ENCODE measurements around the gene KIR2DL1.
"Not testable (repeated sequence)": the region's sequence is repeated elsewhere in the genome, so short reads cannot be mapped to it uniquely, and the experiment has no call there.

The KIR2DL1 gene

GRCh38 chr19:54805665-54806515 is 36.3 kb downstream of the KIR2DL1 start:
- Histone ChIP-seq H3K36me3 (ENCODE audit: insufficient read depth, insufficient read length, low read length) (no peaks in the 10 kb centered on the region), H3K9me3 (ENCODE audit: insufficient read depth, low read length) (no peaks in the 10 kb centered on the region), H3K9ac (ENCODE audit: insufficient read length, low read depth) (no peak overlapping the region), H3K27me3 (ENCODE audit: insufficient read depth, insufficient read length) (peaks cover 8% of the 10 kb centered on the region), H3K4me3 (ENCODE audit: insufficient read length, low read depth) (no peak overlapping the region), H3K4me1 (ENCODE audit: insufficient read depth, insufficient read length) (no peaks in the 10 kb centered on the region)
- no peak for DNase-seq (ENCODE audit: low read depth, low spot score)
- no peak for TF ChIP-seq ZNF274 (IDR thresholded peaks at IDR 0.05; ENCODE audit: low read depth, low read length)
- no peak for TF ChIP-seq YY1 (IDR thresholded peaks at IDR 0.05; ENCODE audit: insufficient read depth, insufficient read length)
- no peak for TF ChIP-seq SUZ12 (IDR thresholded peaks at IDR 0.05; ENCODE audit: extremely low read depth, insufficient read depth, insufficient read length)

GRCh38 chr19:54806516-54806838 is 36.9 kb downstream of the KIR2DL1 start:
- no peaks in the 10 kb centered on the region for H3K9me3 ChIP-seq (ENCODE audit: insufficient read depth, low read length)

GRCh38 chr19:54814571-54814970 is 45.0 kb downstream of the KIR2DL1 start:
- H3K4me1 ChIP-seq (ENCODE audit: insufficient read depth, insufficient read length); H3K27me3 ChIP-seq (ENCODE audit: insufficient read depth, insufficient read length); H3K4me3 ChIP-seq (ENCODE audit: insufficient read length, low read depth); H3K9ac ChIP-seq (ENCODE audit: insufficient read length, low read depth); H3K9me3 ChIP-seq (ENCODE audit: insufficient read depth, low read length); DNase-seq (ENCODE audit: low read depth, low spot score); H3K36me3 ChIP-seq (ENCODE audit: insufficient read depth, insufficient read length, low read length): not testable (repeated sequence)

More at GRCh38 chr19:54806516-54806838, 36.9 kb downstream of the KIR2DL1 start:
- no peak overlapping the region for H3K9ac ChIP-seq (ENCODE audit: insufficient read length, low read depth)
- H3K36me3 ChIP-seq (ENCODE audit: insufficient read depth, insufficient read length, low read length) = no peaks in the 10 kb centered on the region
- peaks cover 8% of the 10 kb centered on the region for H3K27me3 ChIP-seq (ENCODE audit: insufficient read depth, insufficient read length)
- no peak for TF ChIP-seq SUZ12 (IDR thresholded peaks at IDR 0.05; ENCODE audit: extremely low read depth, insufficient read depth, insufficient read length)
- no peak for TF ChIP-seq YY1 (IDR thresholded peaks at IDR 0.05; ENCODE audit: insufficient read depth, insufficient read length)
- no peak for TF ChIP-seq ZNF274 (IDR thresholded peaks at IDR 0.05; ENCODE audit: low read depth, low read length)
- no peak overlapping the region for H3K4me3 ChIP-seq (ENCODE audit: insufficient read length, low read depth)
- no peaks in the 10 kb centered on the region for H3K4me1 ChIP-seq (ENCODE audit: insufficient read depth, insufficient read length)
- no peak for DNase-seq (ENCODE audit: low read depth, low spot score)

GRCh38 chr19:54816251-54816650 is 46.7 kb downstream of the KIR2DL1 start, which contains the start of gene KIR3DL1:
TSS of gene KIR3DL1 (plus strand) at chr19:54816468.
- not testable (repeated sequence) for H3K9ac ChIP-seq (ENCODE audit: insufficient read length, low read depth); H3K4me1 ChIP-seq (ENCODE audit: insufficient read depth, insufficient read length); DNase-seq (ENCODE audit: low read depth, low spot score); H3K36me3 ChIP-seq (ENCODE audit: insufficient read depth, insufficient read length, low read length); H3K4me3 ChIP-seq (ENCODE audit: insufficient read length, low read depth); H3K9me3 ChIP-seq (ENCODE audit: insufficient read depth, low read length)
- H3K27me3 ChIP-seq (ENCODE audit: insufficient read depth, insufficient read length) = peaks cover 24% of the 10 kb centered on the region

GRCh38 chr19:54817670-54818536 is 48.3 kb downstream of the KIR2DL1 start:
- DNase-seq (ENCODE audit: low read depth, low spot score) = no peak

GRCh38 chr19:54824416-54824815 is 54.8 kb downstream of the KIR2DL1 start:
- not testable (repeated sequence) for H3K4me3 ChIP-seq (ENCODE audit: insufficient read length, low read depth); DNase-seq (ENCODE audit: low read depth, low spot score); H3K36me3 ChIP-seq (ENCODE audit: insufficient read depth, insufficient read length, low read length); H3K9me3 ChIP-seq (ENCODE audit: insufficient read depth, low read length); H3K4me1 ChIP-seq (ENCODE audit: insufficient read depth, insufficient read length); H3K9ac ChIP-seq (ENCODE audit: insufficient read length, low read depth)
- H3K27me3 ChIP-seq (ENCODE audit: insufficient read depth, insufficient read length) = peaks cover 23% of the 10 kb centered on the region

More at GRCh38 chr19:54817670-54818536, 48.3 kb downstream of the KIR2DL1 start:
- no peaks in the 10 kb centered on the region for H3K36me3 ChIP-seq (ENCODE audit: insufficient read depth, insufficient read length, low read length)
- peaks cover 31% of the 10 kb centered on the region for H3K27me3 ChIP-seq (ENCODE audit: insufficient read depth, insufficient read length)
- TF ChIP-seq YY1 (IDR thresholded peaks at IDR 0.05; ENCODE audit: insufficient read depth, insufficient read length) = no peak
- no peak for TF ChIP-seq SUZ12 (IDR thresholded peaks at IDR 0.05; ENCODE audit: extremely low read depth, insufficient read depth, insufficient read length)
- TF ChIP-seq ZNF274 (IDR thresholded peaks at IDR 0.05; ENCODE audit: low read depth, low read length) = no peak
- no peaks in the 10 kb centered on the region for H3K9me3 ChIP-seq (ENCODE audit: insufficient read depth, low read length)
- H3K9ac ChIP-seq (ENCODE audit: insufficient read length, low read depth) = no peak overlapping the region
- no peaks in the 10 kb centered on the region for H3K4me1 ChIP-seq (ENCODE audit: insufficient read depth, insufficient read length)
- no peak overlapping the region for H3K4me3 ChIP-seq (ENCODE audit: insufficient read length, low read depth)

GRCh38 chr19:54825326-54825725 is 55.7 kb downstream of the KIR2DL1 start:
- H3K4me1 ChIP-seq (ENCODE audit: insufficient read depth, insufficient read length); H3K9ac ChIP-seq (ENCODE audit: insufficient read length, low read depth); H3K4me3 ChIP-seq (ENCODE audit: insufficient read length, low read depth); H3K9me3 ChIP-seq (ENCODE audit: insufficient read depth, low read length); DNase-seq (ENCODE audit: low read depth, low spot score); H3K36me3 ChIP-seq (ENCODE audit: insufficient read depth, insufficient read length, low read length): not testable (repeated sequence)
- H3K27me3 ChIP-seq (ENCODE audit: insufficient read depth, insufficient read length) = peaks cover 16% of the 10 kb centered on the region

- DNase-seq (ENCODE audit: low read depth, low spot score); H3K36me3 ChIP-seq (ENCODE audit: insufficient read depth, insufficient read length, low read length); H3K9me3 ChIP-seq (ENCODE audit: insufficient read depth, low read length); H3K4me3 ChIP-seq (ENCODE audit: insufficient read length, low read depth); H3K9ac ChIP-seq (ENCODE audit: insufficient read length, low read depth); H3K4me1 ChIP-seq (ENCODE audit: insufficient read depth, insufficient read length); H3K27me3 ChIP-seq (ENCODE audit: insufficient read depth, insufficient read length): not testable (repeated sequence)
These were observed 58.5 kb downstream of the KIR2DL1 start for GRCh38 chr19:54828064-54828463.

- not testable (repeated sequence) for H3K4me1 ChIP-seq (ENCODE audit: insufficient read depth, insufficient read length); H3K27me3 ChIP-seq (ENCODE audit: insufficient read depth, insufficient read length); H3K9ac ChIP-seq (ENCODE audit: insufficient read length, low read depth); DNase-seq (ENCODE audit: low read depth, low spot score); H3K4me3 ChIP-seq (ENCODE audit: insufficient read length, low read depth); H3K36me3 ChIP-seq (ENCODE audit: insufficient read depth, insufficient read length, low read length); H3K9me3 ChIP-seq (ENCODE audit: insufficient read depth, low read length)
These were observed 62.9 kb downstream of the KIR2DL1 start, which contains the start of gene KIR2DS4 for GRCh38 chr19:54832496-54832895. TSS of gene KIR2DS4 (plus strand) at chr19:54832676.

Measured in NT2/D1 (cell line).